Fibroblast of the aortic adventitia (primary cell): ENCODE data around the gene OGDHL. TPM values are rescaled to one million over a fixed set of nuclear protein-coding genes. Genes with fewer than 3 reads are reported as not detected.
"Not testable (repeated sequence)": the region's sequence is repeated elsewhere in the genome, so short reads cannot be mapped to it uniquely, and the experiment has no call there.

Experiments
- DNase-seq: peaks from one replicate; pipeline ENCODE4 v3.0.0-alpha.2; 2010; ENCODE audit warnings: low read depth
- H3K4me3 ChIP-seq: 2 replicates; pipeline ENCODE4 v1.5.1; 2011; ENCODE audit warnings: low read depth, mild to moderate bottlenecking, control low read depth, low read length, moderate library complexity
- CTCF ChIP-seq: IDR thresholded peaks from 2 replicates; pipeline ENCODE4 v1.5.1; 2011; ENCODE audit warnings: mild to moderate bottlenecking, low read length, control low read depth, inconsistent platforms; ENCODE audit not compliant: insufficient read depth
- total RNA-seq: library from RNA; depleted of rRNA; stranded (reverse); fragments of >200 nt; gene quantifications from 2 replicates; pipeline ENCODE4 v1.2.3, GENCODE V29; 2012; ENCODE audit warnings: low replicate concordance

OGDHL gene
- total RNA-seq, 1 donor, result under 0.01 TPM

- no peak for DNase-seq
- no peak for TF ChIP-seq CTCF
- no peak overlapping the region for H3K4me3 ChIP-seq
These were observed 3.7 kb downstream of the OGDHL start for GRCh38 chr10:49758249-49758930.

GRCh38 chr10:49756641-49757040, 5.5 kb downstream of the OGDHL start:
- no peak overlapping the region for H3K4me3 ChIP-seq
- no peak for DNase-seq
- no peak for TF ChIP-seq CTCF

DNA sequence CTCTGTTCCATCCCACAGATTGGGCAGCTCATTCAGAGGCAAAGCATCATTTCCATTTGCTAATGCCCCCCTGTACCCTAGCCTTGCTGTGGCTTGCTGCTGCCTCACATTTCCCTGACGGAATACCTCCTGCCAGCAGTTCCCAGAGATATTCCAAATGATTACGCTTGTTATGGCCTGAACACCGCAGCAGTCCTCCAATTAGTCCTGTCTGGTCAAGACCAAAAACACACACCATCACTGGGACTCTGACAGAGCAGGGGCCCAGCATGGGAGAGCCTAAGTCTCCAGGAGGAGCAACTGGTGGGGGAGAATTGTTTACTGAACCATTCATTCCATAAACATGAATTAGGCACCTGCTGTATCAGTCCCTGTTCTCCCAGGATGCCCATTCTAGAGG, 6.1 kb downstream of the OGDHL start:
- DNase-seq, result no peak
- no peak for TF ChIP-seq CTCF
- no peak overlapping the region for H3K4me3 ChIP-seq

DNA sequence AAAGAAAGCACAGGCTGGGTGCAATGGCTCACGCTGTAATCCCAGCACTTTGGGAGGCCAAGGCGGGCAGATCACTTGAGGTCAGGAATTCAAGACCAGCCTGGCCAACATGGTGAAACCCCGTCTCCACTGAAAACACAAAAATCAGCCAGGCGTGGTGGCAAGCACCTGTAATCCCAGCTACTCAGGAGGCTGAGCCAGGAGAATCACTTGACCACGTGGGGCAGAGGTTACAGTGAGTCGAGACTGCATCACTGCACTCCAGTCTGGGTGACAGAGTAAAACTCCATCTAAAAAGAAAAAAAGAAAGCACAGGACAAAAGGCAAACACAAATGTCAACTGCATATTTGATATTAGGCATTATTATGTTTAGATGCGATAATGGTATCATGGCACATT, 7.2 kb downstream of the OGDHL start:
- not testable (repeated sequence) for DNase-seq, H3K4me3 ChIP-seq

GRCh38 chr10:49752584-49752983, 9.5 kb downstream of the OGDHL start:
- no peak for TF ChIP-seq CTCF
- no peak overlapping the region for H3K4me3 ChIP-seq
- no peak for DNase-seq

GRCh38 chr10:49751636-49752510, 10.2 kb downstream of the OGDHL start:
- DNase-seq, result no peak
- no peak for TF ChIP-seq CTCF
- H3K4me3 ChIP-seq, result no peak overlapping the region

- TF ChIP-seq CTCF, result no peak
- DNase-seq, result no peak
These were observed 10.9 kb downstream of the OGDHL start for GRCh38 chr10:49751216-49751615.

More at GRCh38 chr10:49751216-49751615, 10.9 kb downstream of the OGDHL start:
- H3K4me3 ChIP-seq, result no peak overlapping the region
